Endothelial cell of umbilical vein (primary cell): ENCODE results near the gene GABBR2. TPM values are rescaled to one million over a fixed set of nuclear protein-coding genes. Genes with fewer than 3 reads are reported as not detected.

Source experiments
- BruUV-seq: library from RNA; stranded (reverse); fragments of 400-500 nt; replicated peaks from 2 replicates; lab custom pipeline; 2021; lab: Mats Ljungman, UMichigan
- CTCF ChIA-PET: fragments of 300-600, 350-600 bp; sonication (Branson Sonifier 250); formaldehyde crosslinking; loops from one replicate; lab custom pipeline; 2021; ENCODE audit warnings: antibody characterized with exemption, inconsistent platforms; lab: Charles Lee
- POLR2A ChIA-PET: fragments of 300-600, 350-600 bp; sonication (Branson Sonifier 250); formaldehyde crosslinking; loops from one replicate; lab custom pipeline; 2021; ENCODE audit warnings: antibody characterized with exemption, inconsistent platforms; lab: Charles Lee
- DNase-seq: peaks from one replicate; pipeline ENCODE4 v3.0.0-alpha.2; 2011; ENCODE audit warnings: low read depth, low spot score
- FAIRE-seq: peaks from 2 replicates; lab custom pipeline; 2011; peaks lifted over from hg19 to GRCh38; lab: Jason Lieb, UNC
- H2AFZ ChIP-seq: 2 replicates; pipeline ENCODE4 v1.6.0; 2012; ENCODE audit warnings: low read depth, low read length, control low read depth, inconsistent platforms
- H3K27ac ChIP-seq: 2 replicates; pipeline ENCODE4 v1.5.1; 2011; ENCODE audit warnings: low read depth, mild to moderate bottlenecking, control low read depth, low read length, moderate library complexity; ENCODE audit not compliant: insufficient read depth
- H3K27me3 ChIP-seq, 2 experiments: 2 replicates each; pipeline versions ENCODE4 v1.6.0 to v1.6.1; 2011; ENCODE audit warnings: low read length in 2 of 2, mixed read lengths in 1 of 2; ENCODE audit not compliant: control insufficient read depth in 2 of 2, insufficient read depth in 2 of 2
- H3K36me3 ChIP-seq, 2 experiments: 2 replicates in 1 of 2; 3 replicates in 1 of 2; pipeline ENCODE4 v1.5.1; 2011; ENCODE audit warnings: low read length in 2 of 2, mild to moderate bottlenecking in 1 of 2, moderate library complexity in 1 of 2; ENCODE audit not compliant: control insufficient read depth in 2 of 2, insufficient read depth in 2 of 2; ENCODE audit errors: extremely low read depth in 1 of 2
- H3K4me1 ChIP-seq: 3 replicates; pipeline ENCODE4 v1.5.1; 2011; ENCODE audit warnings: mild to moderate bottlenecking, low read length; ENCODE audit not compliant: control insufficient read depth, insufficient read depth; ENCODE audit errors: extremely low read depth
- H3K4me2 ChIP-seq: 2 replicates; pipeline ENCODE4 v1.6.1; 2011; ENCODE audit warnings: low read length, control low read depth, mixed read lengths; ENCODE audit not compliant: insufficient read depth
- H3K4me3 ChIP-seq, 3 experiments: fragments of 200-600 bp in 1 of 3; sonication (generic), shearing (Covaris generic) in 1 of 3; replicated peaks in 1 of 3; 2 replicates each; pipeline ENCODE4 v1.5.1; 2011 to 2016; ENCODE audit warnings: control low read depth in 3 of 3, low read length in 3 of 3, mild to moderate bottlenecking in 2 of 3, inconsistent platforms in 1 of 3, low read depth in 1 of 3, moderate library complexity in 1 of 3; ENCODE audit not compliant: insufficient read depth in 1 of 3
- H3K79me2 ChIP-seq: 2 replicates; pipeline ENCODE4 v1.6.0; 2012; ENCODE audit warnings: low read length, inconsistent platforms; ENCODE audit not compliant: control insufficient read depth, insufficient read depth
- H3K9ac ChIP-seq: replicated peaks from 2 replicates; pipeline ENCODE3; 2011; ENCODE audit warnings: low read length, control low read depth; ENCODE audit not compliant: insufficient read depth; ENCODE audit errors: extremely low read depth
- H3K9me1 ChIP-seq: replicated peaks from 3 replicates; pipeline ENCODE4 v1.6.0; 2011; ENCODE audit warnings: mild to moderate bottlenecking, low read length; ENCODE audit not compliant: control insufficient read depth, insufficient read depth; ENCODE audit errors: extremely low read depth
- H3K9me3 ChIP-seq: replicated peaks from 2 replicates; pipeline ENCODE4 v1.5.1; 2012; ENCODE audit warnings: low read length, inconsistent platforms; ENCODE audit not compliant: control insufficient read depth, insufficient read depth
- H4K20me1 ChIP-seq: replicated peaks from 2 replicates; pipeline ENCODE3; 2011; ENCODE audit warnings: mild to moderate bottlenecking, low read length; ENCODE audit not compliant: control insufficient read depth, insufficient read depth; ENCODE audit errors: extremely low read depth
- FOS ChIP-seq: IDR thresholded peaks from 2 replicates; pipeline ENCODE4 v1.6.1; 2011; ENCODE audit warnings: mild to moderate bottlenecking, low read length, moderate library complexity, borderline replicate concordance; ENCODE audit not compliant: insufficient read depth
- JUN ChIP-seq: IDR thresholded peaks from 2 replicates; pipeline ENCODE4 v1.6.1; 2011; ENCODE audit warnings: borderline replicate concordance, low read depth; ENCODE audit not compliant: insufficient read length, insufficient read depth
- MYC ChIP-seq: IDR thresholded peaks from one replicate; pipeline ENCODE4 v1.6.1; 2011; ENCODE audit warnings: mild to moderate bottlenecking, low read depth, low read length
- dilution Hi-C: fragments of 300-500 bp; cut with MboI; formaldehyde crosslinking; loops from one replicate; pipeline ENCODE4 v1.15.0; 2019; ENCODE audit warnings: low sequenced_read_pairs; ENCODE audit not compliant: extremely low pct_ligation_motif_present
- intact Hi-C: fragments of 100-400 bp; cut with micrococcal nuclease; formaldehyde crosslinking; loops from one replicate; pipeline ENCODE4 v1.10.0; 2022
- polyA plus RNA-seq, 4 experiments: library from polyadenylated mRNA; depleted of rRNA in 3 of 4; stranded (reverse) in 3 of 4; unstranded in 1 of 4; fragments of >200 nt; gene quantifications; 2 replicates each; pipeline versions ENCODE4 v1.2.1 to v1.2.3, GENCODE V29; 2011 to 2012; ENCODE audit warnings: missing spikeins in 1 of 4
- total RNA-seq: library from RNA; stranded (reverse); gene quantifications from 2 replicates; pipeline ENCODE4 v1.2.3, GENCODE V29; 2021
- TF ChIP-seq, protein P1 (sequence below), 2 donors: IDR thresholded peaks; 1 replicate in 1 of 2; 2 replicates in 1 of 2; pipeline ENCODE4 v1.5.1; 2011; ENCODE audit warnings: low read length in 2 of 2, mild to moderate bottlenecking in 2 of 2, moderate library complexity in 2 of 2, control low read depth in 1 of 2, inconsistent platforms in 1 of 2, low read depth in 1 of 2; ENCODE audit not compliant: insufficient read depth in 1 of 2; ENCODE audit errors: extremely low read depth in 1 of 2

The GABBR2 gene
- total and polyA plus RNA-seq, 2 donors (not counting 3 experiments of a cell fraction or from before 2014, with no cell fraction given) = 1.1 to 9.2 TPM

DNA sequence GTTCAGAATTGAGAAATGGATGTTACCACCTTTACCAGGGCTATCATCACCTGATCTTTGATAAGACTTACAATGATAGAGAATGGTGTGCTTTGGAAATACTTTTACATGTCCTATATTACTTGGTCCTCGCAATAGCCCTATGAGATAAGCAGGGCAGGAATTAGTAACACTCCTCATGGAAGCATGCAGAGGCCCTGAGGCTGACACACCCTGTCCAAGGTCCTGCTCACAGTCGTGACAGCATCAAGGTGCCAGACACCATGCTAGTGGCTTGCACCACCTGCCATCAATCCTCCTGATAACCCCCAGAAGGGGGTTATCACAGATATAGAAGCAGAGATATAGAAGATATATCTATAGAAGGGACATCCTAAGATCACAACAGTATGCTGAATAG lies 236.5 kb downstream of the GABBR2 start:
- no peak for DNase-seq
- Histone ChIP-seq H4K20me1 (no peaks in the 10 kb centered on the region), H3K79me2 (no peaks in the 10 kb centered on the region), H3K9me1 (no peaks in the 10 kb centered on the region), H3K4me1 (no peaks in the 10 kb centered on the region), H2AFZ (no peak overlapping the region), H3K4me2 (no peak overlapping the region), H3K36me3 (no peaks in the 10 kb centered on the region), H3K27ac (no peak overlapping the region), H3K9ac (no peak overlapping the region), H3K9me3 (no peaks in the 10 kb centered on the region), H3K4me3 (no peak overlapping the region), H3K27me3 (no peaks in the 10 kb centered on the region)
- no peak for FAIRE-seq
- dilution Hi-C loops = no loop called here
- intact Hi-C loops = no loop called here
- ChIA-PET CTCF (no interaction called here), POLR2A (no interaction called here)
- no TSS peak for BruUV-seq
- TF ChIP-seq MYC (no peak), JUN (no peak)

DNA sequence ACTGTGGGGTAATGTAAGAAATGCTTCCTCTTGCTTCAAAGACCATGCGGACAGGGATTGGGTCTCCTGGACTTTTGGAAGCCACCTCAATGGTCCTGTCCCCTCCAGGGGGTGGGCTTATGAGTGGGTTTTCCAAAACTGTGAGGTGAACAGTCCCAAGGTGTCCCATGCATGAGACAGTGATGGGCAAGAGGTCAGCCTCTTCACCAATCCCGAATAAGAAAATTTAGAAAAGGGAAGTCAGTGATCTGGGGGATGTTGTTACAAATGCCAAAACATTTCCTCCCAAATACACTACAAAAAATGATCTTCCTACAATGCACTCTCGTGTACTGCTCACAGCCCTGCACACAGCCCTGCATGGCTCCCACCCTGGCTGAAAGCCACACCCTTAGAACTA lies 237.6 kb downstream of the GABBR2 start:
- Histone ChIP-seq H4K20me1 (no peaks in the 10 kb centered on the region), H3K9me3 (no peaks in the 10 kb centered on the region), H3K27me3 (no peaks in the 10 kb centered on the region), H3K4me3 (no peak overlapping the region), H3K27ac (no peak overlapping the region), H3K36me3 (no peaks in the 10 kb centered on the region), H3K79me2 (no peaks in the 10 kb centered on the region), H3K9me1 (no peaks in the 10 kb centered on the region), H3K4me1 (no peaks in the 10 kb centered on the region), H3K9ac (no peak overlapping the region), H3K4me2 (no peak overlapping the region), H2AFZ (no peak overlapping the region)
- ChIA-PET CTCF (no interaction called here), POLR2A (no interaction called here)
- dilution Hi-C loops (no loop called here), intact Hi-C loops (no loop called here)
- TF ChIP-seq MYC (no peak), JUN (no peak), FOS (no peak)
- TF ChIP-seq, protein P1, sequence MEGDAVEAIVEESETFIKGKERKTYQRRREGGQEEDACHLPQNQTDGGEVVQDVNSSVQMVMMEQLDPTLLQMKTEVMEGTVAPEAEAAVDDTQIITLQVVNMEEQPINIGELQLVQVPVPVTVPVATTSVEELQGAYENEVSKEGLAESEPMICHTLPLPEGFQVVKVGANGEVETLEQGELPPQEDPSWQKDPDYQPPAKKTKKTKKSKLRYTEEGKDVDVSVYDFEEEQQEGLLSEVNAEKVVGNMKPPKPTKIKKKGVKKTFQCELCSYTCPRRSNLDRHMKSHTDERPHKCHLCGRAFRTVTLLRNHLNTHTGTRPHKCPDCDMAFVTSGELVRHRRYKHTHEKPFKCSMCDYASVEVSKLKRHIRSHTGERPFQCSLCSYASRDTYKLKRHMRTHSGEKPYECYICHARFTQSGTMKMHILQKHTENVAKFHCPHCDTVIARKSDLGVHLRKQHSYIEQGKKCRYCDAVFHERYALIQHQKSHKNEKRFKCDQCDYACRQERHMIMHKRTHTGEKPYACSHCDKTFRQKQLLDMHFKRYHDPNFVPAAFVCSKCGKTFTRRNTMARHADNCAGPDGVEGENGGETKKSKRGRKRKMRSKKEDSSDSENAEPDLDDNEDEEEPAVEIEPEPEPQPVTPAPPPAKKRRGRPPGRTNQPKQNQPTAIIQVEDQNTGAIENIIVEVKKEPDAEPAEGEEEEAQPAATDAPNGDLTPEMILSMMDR (IDR thresholded peaks at IDR 0.05; ENCODE audit: extremely low read depth in 1 of 2, insufficient read depth in 1 of 2, low read depth in 1 of 2, low read length in 2 of 2) = no peak
- no TSS peak for BruUV-seq
- FAIRE-seq (no peak), DNase-seq (no peak)
